ENCODE measurements around the gene PATJ.

DNA sequence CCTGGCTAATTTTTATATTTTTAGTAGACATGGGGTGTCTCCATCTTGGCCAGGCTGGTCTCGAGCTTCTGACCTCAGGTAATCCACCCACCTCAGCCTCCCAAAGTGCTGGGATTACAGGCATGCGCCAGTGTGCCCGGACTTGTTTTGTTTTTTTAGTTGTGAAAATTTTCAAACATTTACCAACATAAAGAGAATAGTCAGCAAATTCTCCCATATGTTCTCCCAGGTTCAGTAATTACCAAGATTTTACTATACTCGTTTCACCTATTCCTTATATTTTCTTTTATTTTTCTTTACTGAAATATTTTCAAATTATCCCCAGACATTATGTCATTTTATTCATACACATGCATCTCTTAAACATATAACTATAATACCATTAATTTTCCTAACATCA, 234.3 kb downstream of the PATJ start:
- TF ChIP-seq, protein P1, sequence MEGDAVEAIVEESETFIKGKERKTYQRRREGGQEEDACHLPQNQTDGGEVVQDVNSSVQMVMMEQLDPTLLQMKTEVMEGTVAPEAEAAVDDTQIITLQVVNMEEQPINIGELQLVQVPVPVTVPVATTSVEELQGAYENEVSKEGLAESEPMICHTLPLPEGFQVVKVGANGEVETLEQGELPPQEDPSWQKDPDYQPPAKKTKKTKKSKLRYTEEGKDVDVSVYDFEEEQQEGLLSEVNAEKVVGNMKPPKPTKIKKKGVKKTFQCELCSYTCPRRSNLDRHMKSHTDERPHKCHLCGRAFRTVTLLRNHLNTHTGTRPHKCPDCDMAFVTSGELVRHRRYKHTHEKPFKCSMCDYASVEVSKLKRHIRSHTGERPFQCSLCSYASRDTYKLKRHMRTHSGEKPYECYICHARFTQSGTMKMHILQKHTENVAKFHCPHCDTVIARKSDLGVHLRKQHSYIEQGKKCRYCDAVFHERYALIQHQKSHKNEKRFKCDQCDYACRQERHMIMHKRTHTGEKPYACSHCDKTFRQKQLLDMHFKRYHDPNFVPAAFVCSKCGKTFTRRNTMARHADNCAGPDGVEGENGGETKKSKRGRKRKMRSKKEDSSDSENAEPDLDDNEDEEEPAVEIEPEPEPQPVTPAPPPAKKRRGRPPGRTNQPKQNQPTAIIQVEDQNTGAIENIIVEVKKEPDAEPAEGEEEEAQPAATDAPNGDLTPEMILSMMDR (optimal IDR thresholded peaks at IDR 0.05 in 1 of 3, IDR thresholded peaks at IDR 0.05 in 1 of 3, conservative IDR thresholded peaks at IDR 0.05 in 1 of 3; ENCODE audit: extremely low read depth in 1 of 3, insufficient read depth in 2 of 3, low read length in 3 of 3), result no peak
- no peak for TF ChIP-seq EZH2 (IDR thresholded peaks at IDR 0.05; ENCODE audit: low read length)

All from keratinocyte (primary cell).